IPS-20b (cell line): Measurements from ENCODE around the gene SLC25A19.

Source experiments
- H3K27ac ChIP-seq: one replicate; pipeline ENCODE4 v1.5.1; 2013; ENCODE audit warnings: low read length
- H3K27me3 ChIP-seq: 2 replicates; pipeline ENCODE4 v1.6.1; 2013; ENCODE audit warnings: mild to moderate bottlenecking, low read length, inconsistent platforms; ENCODE audit not compliant: insufficient read depth
- H3K36me3 ChIP-seq: 2 replicates; pipeline ENCODE4 v1.6.1; 2013; ENCODE audit warnings: low read depth, mild to moderate bottlenecking, inconsistent platforms, low read length, moderate library complexity; ENCODE audit not compliant: insufficient read depth
- H3K4me1 ChIP-seq: 2 replicates; pipeline ENCODE4 v1.6.1; 2013; ENCODE audit warnings: mild to moderate bottlenecking, control low read depth, inconsistent platforms, low read length, moderate library complexity; ENCODE audit not compliant: insufficient read depth
- H3K4me3 ChIP-seq: 2 replicates; pipeline ENCODE4 v1.5.1; 2013; ENCODE audit warnings: mild to moderate bottlenecking, low read length, inconsistent platforms
- H3K9ac ChIP-seq: 2 replicates; pipeline ENCODE4 v1.6.1; 2013; ENCODE audit warnings: low read depth, mild to moderate bottlenecking, inconsistent platforms, low read length, moderate library complexity
- H3K9me3 ChIP-seq: 2 replicates; pipeline ENCODE4 v1.6.1; 2013; ENCODE audit warnings: mild to moderate bottlenecking, low read depth, low read length, inconsistent platforms; ENCODE audit not compliant: insufficient read depth

The SLC25A19 gene

DNA sequence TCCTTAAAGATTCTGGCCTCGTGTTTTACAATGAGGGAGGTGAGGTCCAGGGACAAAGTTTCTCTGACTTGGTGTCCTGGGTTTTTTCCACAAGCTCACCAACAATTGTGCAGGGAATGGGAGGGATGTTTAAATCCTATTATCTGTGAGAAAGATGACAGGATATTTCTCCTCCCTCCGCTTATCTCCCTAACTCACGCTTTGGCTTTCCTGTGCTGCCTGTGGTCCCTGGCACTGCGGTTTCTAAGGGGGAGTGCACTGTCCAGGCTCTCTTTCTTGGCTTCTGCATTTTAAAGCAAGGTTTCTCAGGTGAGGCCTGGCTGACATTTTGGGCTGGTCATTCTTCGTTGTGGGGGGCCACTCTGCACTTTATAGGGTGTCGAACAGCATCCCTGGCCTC, 44.2 kb downstream of the SLC25A19 start:
- H3K9me3 ChIP-seq: no peaks in the 10 kb centered on the region
- no peak overlapping the region for H3K9ac ChIP-seq
- H3K27ac ChIP-seq: no peak overlapping the region
- no peak overlapping the region for H3K4me3 ChIP-seq
- H3K36me3 ChIP-seq: peaks cover 63% of the 10 kb centered on the region
- no peaks in the 10 kb centered on the region for H3K27me3 ChIP-seq
- H3K4me1 ChIP-seq: peaks cover 4% of the 10 kb centered on the region

DNA sequence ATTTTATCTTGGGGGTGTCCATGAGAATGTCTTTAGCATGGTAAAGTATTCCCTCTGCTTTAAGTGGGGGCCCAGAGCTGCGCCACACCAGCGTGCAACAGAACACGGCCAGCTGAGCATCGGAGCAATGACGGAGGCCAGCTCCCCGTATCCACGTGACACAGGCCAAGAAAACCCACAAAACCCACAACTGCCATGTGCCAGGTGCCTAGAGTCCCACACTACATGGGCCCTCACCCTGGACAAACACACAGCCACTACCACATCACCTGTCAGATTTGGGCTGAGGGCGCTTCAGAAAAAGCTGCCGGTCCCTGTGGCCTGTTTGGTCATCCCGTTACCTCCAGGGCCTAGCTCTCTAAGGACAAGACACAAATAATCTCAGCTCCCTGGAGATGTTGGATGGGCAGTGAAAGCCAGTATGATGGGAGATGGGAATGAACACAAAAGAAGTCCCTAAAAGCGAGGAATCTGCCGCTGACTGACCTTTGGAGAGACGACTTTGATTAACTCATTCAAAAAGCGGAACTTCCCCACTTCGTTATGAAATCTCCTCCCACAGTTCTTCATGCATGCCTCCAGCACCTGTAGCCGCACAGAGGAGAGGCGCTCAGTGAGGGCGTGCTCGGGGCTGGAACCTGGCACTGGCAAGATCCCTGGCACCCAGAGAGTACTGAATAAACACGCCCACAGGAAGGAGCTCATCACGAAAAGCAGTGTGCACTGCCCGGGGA, 44.9 kb downstream of the SLC25A19 start:
- Histone ChIP-seq H3K4me3 (no peak overlapping the region), H3K27ac (no peak overlapping the region), H3K4me1 (peaks cover under 1% of the 10 kb centered on the region; the same call in 1 of the 2 replicates), H3K27me3 (no peaks in the 10 kb centered on the region), H3K36me3 (peaks cover 68% of the 10 kb centered on the region), H3K9ac (no peak overlapping the region), H3K9me3 (no peaks in the 10 kb centered on the region)

DNA sequence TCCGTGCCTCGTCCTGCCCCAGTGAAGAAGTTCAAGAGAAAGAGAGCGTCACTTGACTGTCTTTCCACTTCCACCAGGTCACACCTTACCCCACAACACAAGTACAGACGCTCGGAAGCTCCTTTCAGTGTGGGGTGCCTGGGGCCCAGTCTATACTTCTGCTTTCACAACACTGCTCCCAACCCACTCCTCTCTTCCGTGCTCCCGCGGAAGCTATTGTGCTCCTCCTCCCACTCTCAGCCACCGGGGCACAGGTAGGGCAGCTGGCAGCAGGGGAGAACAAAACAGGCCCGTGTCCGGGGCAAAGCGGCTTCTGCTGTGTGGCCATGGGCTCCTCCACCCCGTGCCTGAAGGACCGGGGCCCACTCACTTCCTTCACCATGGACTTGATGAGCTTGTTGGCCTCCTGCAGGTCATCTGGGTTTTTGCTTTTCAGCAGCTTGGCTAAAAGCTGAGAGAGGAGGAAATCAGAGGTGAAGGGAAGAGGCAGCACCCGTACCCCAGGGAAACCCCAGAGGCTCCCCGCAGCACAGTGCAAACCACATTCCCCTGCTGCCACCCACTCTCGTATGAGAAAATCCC, 46.7 kb downstream of the SLC25A19 start:
- Histone ChIP-seq H3K36me3 (peaks cover 85% of the 10 kb centered on the region), H3K4me3 (no peak overlapping the region), H3K27me3 (no peaks in the 10 kb centered on the region), H3K9ac (no peak overlapping the region), H3K27ac (no peak overlapping the region), H3K4me1 (no peaks in the 10 kb centered on the region), H3K9me3 (no peaks in the 10 kb centered on the region)

DNA sequence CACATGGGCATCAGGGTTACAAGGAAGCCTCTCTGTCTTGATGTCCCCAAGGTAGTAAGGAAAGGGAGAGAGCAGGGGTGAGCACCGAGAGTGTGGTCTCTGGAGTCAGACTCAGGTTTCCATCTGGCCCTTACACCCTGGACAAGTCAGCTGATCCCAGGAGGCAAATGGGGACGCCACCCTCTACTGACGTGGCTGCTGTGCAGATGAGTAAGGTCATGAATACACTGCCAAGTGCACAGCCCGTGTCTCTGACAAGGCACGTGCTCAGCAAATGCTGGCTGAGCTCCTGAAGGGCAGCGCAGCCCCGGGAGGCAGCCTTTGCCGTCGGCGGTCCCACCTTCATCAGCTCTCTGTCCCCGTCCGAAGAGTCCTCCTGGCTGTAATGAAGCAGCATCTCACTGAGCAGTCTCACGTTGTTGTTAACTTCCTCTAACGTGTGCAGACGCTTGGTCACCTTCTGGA, 47.2 kb downstream of the SLC25A19 start:
- Histone ChIP-seq H3K4me3 (no peak overlapping the region), H3K9ac (no peak overlapping the region), H3K27ac (no peak overlapping the region), H3K36me3 (peaks cover 90% of the 10 kb centered on the region), H3K27me3 (no peaks in the 10 kb centered on the region), H3K4me1 (no peaks in the 10 kb centered on the region), H3K9me3 (no peaks in the 10 kb centered on the region)

DNA sequence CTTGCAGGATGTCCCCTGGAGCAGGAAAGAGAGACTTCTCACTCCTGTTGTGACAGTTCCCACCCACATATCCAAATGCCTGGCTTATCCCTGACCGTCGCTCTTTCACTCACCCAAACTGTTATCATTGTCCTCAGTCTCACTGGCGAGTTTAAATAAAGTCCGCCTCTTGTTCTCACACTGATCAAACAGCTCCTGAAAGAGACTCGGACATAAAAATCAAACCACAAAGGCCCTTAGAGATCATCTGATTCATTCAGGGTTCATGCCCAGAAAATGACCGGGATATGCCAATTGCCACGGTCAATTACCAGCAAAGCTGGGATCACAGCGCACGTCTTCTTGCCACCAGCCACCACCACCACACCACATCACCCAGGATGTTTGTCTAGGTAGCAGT, 47.7 kb downstream of the SLC25A19 start:
- no peaks in the 10 kb centered on the region for H3K4me1 ChIP-seq

DNA sequence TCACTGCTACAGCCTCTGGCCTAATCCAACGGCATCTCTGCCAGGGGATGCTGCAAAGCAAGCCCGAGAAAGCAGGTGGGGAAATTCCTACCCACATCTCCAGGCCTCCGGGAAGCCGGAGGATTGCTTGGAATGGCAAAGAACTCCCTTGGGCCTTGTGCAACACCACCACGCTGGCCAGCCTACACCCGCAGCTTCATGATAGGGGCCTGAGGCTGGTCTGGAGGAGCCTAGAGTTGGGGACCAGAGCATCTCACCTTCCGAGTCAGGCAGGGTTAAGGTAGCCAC, 48.1 kb downstream of the SLC25A19 start:
- no peak overlapping the region for H3K4me3 ChIP-seq
- H3K27ac ChIP-seq: no peak overlapping the region
- H3K36me3 ChIP-seq: peaks cover 92% of the 10 kb centered on the region
- no peak overlapping the region for H3K9ac ChIP-seq
- no peaks in the 10 kb centered on the region for H3K4me1 ChIP-seq
- H3K9me3 ChIP-seq: no peaks in the 10 kb centered on the region
- H3K27me3 ChIP-seq: no peaks in the 10 kb centered on the region

More for the DNA sequence above, 47.7 kb downstream of the SLC25A19 start:
- Histone ChIP-seq H3K27ac (no peak overlapping the region), H3K4me3 (no peak overlapping the region), H3K9me3 (no peaks in the 10 kb centered on the region), H3K27me3 (no peaks in the 10 kb centered on the region), H3K9ac (no peak overlapping the region), H3K36me3 (peaks cover 92% of the 10 kb centered on the region)

DNA sequence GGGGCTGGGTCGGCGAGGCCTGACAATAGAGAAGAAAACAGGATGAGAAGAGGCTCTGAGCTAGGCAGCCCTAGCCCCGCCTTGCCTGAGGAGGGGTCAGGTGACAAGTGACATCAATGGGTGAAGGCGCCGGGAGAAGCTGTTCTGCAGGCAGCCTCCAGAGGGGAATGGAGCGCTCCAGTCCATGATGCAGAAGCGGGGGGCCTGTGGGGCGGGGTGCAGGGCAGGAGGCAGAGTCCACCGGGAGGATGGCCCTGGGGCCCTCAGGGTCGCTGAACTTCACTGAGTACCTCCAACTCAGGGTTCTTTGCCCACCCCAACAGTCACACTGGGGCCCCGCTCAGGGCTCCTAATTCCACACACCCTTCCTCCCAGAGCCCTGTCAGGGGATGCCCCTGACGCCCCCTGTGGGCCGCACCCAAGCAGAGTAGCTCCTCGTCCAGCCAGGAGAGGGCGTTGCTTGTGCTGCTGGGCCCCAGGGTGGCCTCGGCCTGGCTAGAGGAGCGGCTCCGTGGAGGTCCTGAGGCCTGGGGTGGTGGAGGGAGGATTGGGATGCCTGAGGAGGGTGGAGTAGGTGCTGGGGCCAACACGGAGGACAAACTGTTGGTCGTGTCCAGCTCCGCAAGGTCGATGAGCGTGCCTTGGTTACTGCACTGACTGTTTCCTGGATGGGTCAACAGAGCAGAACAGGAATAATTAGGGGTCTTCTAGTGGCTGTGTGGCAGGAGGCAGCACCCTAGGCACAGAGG, 48.7 kb downstream of the SLC25A19 start:
- Histone ChIP-seq H3K36me3 (peaks cover 92% of the 10 kb centered on the region), H3K4me3 (no peak overlapping the region), H3K9me3 (no peaks in the 10 kb centered on the region), H3K27ac (no peak overlapping the region), H3K4me1 (no peaks in the 10 kb centered on the region), H3K27me3 (no peaks in the 10 kb centered on the region), H3K9ac (no peak overlapping the region)

DNA sequence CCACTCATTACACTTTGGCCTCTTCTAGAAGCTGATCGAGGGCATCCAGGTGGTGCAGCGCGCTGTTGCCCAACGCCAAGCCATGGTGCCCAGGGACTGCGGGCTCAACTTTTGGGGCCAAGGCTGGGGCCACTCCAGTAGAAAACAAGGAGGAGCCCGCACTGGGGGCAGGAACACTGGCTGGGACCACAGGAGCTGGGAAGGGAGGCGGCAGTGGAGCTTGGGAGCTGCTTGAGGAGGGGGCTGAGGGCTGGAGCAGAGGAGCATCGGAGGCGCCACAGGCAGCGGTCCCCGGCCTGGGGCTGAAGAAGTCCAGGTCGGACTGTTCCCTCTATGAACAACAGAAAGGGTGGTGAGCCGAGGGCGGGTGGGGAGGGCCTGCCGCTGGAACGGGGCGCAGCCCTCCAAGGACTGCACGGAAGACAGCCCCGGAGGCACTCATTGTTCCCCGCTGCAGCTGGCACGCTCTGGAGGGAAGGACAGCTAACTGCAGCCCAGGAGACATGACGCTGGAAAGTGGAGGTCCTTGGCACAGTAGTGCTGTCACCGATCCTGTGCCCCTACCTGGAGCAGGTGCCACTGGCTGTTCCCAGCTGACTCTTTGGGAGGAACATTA, 49.3 kb downstream of the SLC25A19 start:
- Histone ChIP-seq H3K9me3 (no peaks in the 10 kb centered on the region), H3K27me3 (no peaks in the 10 kb centered on the region), H3K9ac (no peak overlapping the region), H3K4me3 (no peak overlapping the region), H3K27ac (no peak overlapping the region), H3K4me1 (no peaks in the 10 kb centered on the region), H3K36me3 (peaks cover 92% of the 10 kb centered on the region)

DNA sequence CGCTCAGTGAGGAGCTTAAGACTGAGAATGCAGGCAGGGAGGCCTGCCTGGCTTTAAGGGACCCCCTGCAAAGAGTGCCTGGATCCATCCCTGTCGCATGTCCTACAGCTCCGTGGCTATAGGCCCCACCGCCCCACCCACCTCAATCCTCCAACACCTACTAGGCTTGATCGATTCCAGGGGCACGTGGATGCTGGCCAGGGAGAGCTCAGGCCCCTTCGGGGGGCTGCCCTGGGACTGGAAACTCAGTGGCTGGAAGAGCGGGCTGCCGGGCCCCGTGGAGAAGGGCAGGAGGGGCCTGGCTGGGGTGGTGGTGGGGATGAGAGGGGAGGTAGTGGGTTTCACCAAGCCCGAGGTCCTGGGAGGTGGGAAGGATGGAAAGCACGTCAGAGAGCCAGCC, 50.0 kb downstream of the SLC25A19 start:
- Histone ChIP-seq H3K4me3 (no peak overlapping the region), H3K9ac (no peak overlapping the region), H3K36me3 (peaks cover 92% of the 10 kb centered on the region), H3K27me3 (no peaks in the 10 kb centered on the region), H3K9me3 (no peaks in the 10 kb centered on the region), H3K27ac (no peak overlapping the region), H3K4me1 (no peaks in the 10 kb centered on the region)

DNA sequence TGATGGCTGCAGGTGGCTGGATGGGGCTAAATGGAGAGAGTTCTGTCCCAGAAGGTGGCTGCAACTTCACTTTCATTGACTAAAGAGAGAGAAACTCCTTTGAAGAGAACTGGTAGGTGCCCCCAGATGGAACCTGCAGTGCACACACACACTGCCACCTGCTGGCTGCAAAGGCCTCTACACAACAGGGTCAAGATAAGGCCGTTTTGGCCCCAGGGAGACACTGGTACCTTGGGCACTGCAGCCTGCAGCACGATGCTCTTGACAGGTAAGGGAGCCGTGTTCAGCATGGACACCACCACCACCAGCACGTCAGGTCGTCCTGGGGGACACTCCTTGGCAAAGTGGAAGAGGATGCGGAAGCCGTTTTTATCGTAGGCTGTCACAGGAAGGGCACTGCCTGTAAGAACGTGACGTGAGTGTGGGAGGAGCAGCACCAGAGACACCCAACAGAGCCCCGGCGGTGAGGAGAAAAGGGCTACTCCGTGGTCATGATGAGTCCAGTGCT, 50.5 kb downstream of the SLC25A19 start:
- no peaks in the 10 kb centered on the region for H3K4me1 ChIP-seq
- H3K36me3 ChIP-seq: peaks cover 90% of the 10 kb centered on the region
- H3K27me3 ChIP-seq: no peaks in the 10 kb centered on the region
- H3K27ac ChIP-seq: no peak overlapping the region
- no peak overlapping the region for H3K9ac ChIP-seq
- no peaks in the 10 kb centered on the region for H3K9me3 ChIP-seq
- no peak overlapping the region for H3K4me3 ChIP-seq

DNA sequence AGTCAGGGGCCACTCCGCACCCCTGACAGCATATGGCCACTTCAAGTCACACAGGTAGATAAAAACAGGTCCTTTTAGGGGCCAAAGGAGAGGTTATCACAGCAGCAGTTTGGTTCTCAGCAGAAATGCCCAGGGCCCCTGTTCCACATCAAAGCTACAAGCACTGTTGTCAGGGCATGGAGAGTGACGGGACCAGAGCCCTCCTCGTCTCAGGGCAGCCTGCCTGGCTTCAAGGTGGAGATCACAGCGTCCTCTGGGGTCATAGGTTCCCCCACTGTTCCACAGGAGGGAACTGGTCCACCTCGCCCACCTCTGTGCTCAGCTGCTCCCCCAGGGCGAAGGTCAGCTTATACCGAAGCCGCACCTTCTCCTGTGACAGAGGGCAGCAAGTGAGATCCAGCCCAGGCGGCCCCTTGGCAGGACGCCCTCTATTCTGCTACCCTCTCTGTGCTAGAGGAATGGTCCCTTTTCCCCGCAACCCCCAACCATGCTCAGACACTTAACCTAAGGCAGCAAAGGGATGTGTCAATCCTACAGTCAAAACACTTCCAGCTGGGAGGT, 51.1 kb downstream of the SLC25A19 start:
- H3K27me3 ChIP-seq: no peaks in the 10 kb centered on the region
- no peaks in the 10 kb centered on the region for H3K4me1 ChIP-seq
- H3K36me3 ChIP-seq: peaks cover 87% of the 10 kb centered on the region
- H3K9me3 ChIP-seq: no peaks in the 10 kb centered on the region
- H3K4me3 ChIP-seq: no peak overlapping the region
- no peak overlapping the region for H3K9ac ChIP-seq
- no peak overlapping the region for H3K27ac ChIP-seq
